K562 (cell line): ENCODE data around the gene KIFAP3. TPM values are rescaled to one million over a fixed set of nuclear protein-coding genes. Genes with fewer than 3 reads are reported as not detected.

Source experiments
- ATF1 ChIP-seq, 2 experiments: fragments of 450-650 bp in 1 of 2; IDR thresholded peaks; 2 replicates each; pipeline ENCODE4 v1.6.1; 2016; ENCODE audit warnings: missing compliant biosample characterization in 1 of 2, missing genetic modification characterization in 1 of 2
- ATF6 ChIP-seq: sonication (generic); formaldehyde crosslinking; IDR thresholded peaks from 2 replicates; pipeline ENCODE4 v1.4.0; 2020; ENCODE audit warnings: mild to moderate bottlenecking, missing genetic modification reagents
- CSDE1 ChIP-seq, 2 experiments: fragments of 450-650 bp; IDR thresholded peaks; 2 replicates each; pipeline ENCODE4 v1.6.1; 2016; ENCODE audit warnings: mild to moderate bottlenecking in 1 of 2
- E4F1 ChIP-seq: fragments of 250-450 bp; sonication (Bioruptor Pico); IDR thresholded peaks from 2 replicates; pipeline ENCODE4 v1.5.0; 2021; ENCODE audit warnings: mild to moderate bottlenecking, borderline replicate concordance
- FOSL1 ChIP-seq: fragments of 200-800 bp; sonication (Bioruptor generic); conservative IDR thresholded peaks from 2 replicates; pipeline ENCODE4 v1.6.1; 2016; ENCODE audit warnings: missing genetic modification characterization, missing compliant biosample characterization
- PHB2 ChIP-seq: fragments of 450-650 bp; IDR thresholded peaks from 2 replicates; pipeline ENCODE4 v1.6.1; 2017; ENCODE audit warnings: low read depth
- RUNX1 ChIP-seq: sonication (generic); IDR thresholded peaks from 2 replicates; pipeline ENCODE4 v1.6.1; 2016; ENCODE audit warnings: antibody characterized with exemption, low read depth
- SIX5 ChIP-seq, 2 experiments: IDR thresholded peaks; 2 replicates each; pipeline ENCODE4 v1.6.1; 2011; ENCODE audit warnings: low read length in 2 of 2, borderline replicate concordance in 1 of 2, low read depth in 1 of 2, mild to moderate bottlenecking in 1 of 2, moderate library complexity in 1 of 2; ENCODE audit not compliant: insufficient read depth in 1 of 2
- ZBTB17 ChIP-seq: fragments of 450-650 bp; formaldehyde crosslinking; IDR thresholded peaks from 2 replicates; pipeline ENCODE4 v1.4.0; 2020; ENCODE audit warnings: mild to moderate bottlenecking
- ZBTB26 ChIP-seq: fragments of 450-650 bp; formaldehyde crosslinking; IDR thresholded peaks from 2 replicates; pipeline ENCODE4 v1.4.0; 2022; ENCODE audit warnings: missing genetic modification characterization
- ZNF407 ChIP-seq: fragments of 450-650 bp; IDR thresholded peaks from 2 replicates; pipeline ENCODE4 v1.6.1; 2016; ENCODE audit warnings: low read depth
- ZNF584 ChIP-seq: fragments of 200-800 bp; sonication (Bioruptor generic); IDR thresholded peaks from 2 replicates; pipeline ENCODE4 v1.6.1; 2016; ENCODE audit warnings: low read depth, mild to moderate bottlenecking, missing genetic modification characterization, missing compliant biosample characterization
- polyA plus RNA-seq, 8 experiments: library from polyadenylated mRNA; depleted of rRNA in 4 of 8; stranded (reverse) in 5 of 8; unstranded in 3 of 8; fragments of >200 nt; fragmentation: Nextera tagmentation in 2 of 8; fragmentation: Illumina TruSeq in 1 of 8; extraction: Ambion mirVana in 2 of 8; extraction: Trizol in 1 of 8; gene quantifications; 2 replicates each; pipeline versions ENCODE4 v1.2.1 to v1.2.3, GENCODE V29; 2011 to 2014; ENCODE audit warnings: inconsistent platforms in 1 of 8, missing spikeins in 1 of 8
- total RNA-seq, 7 experiments: library from RNA; depleted of rRNA in 6 of 7; stranded (reverse); fragments of >200 nt in 6 of 7; fragmentation: Illumina TruSeq in 2 of 7; extraction: Trizol in 2 of 7; gene quantifications; 2 replicates each; pipeline versions ENCODE4 v1.2.1 to v1.2.3, GENCODE V29; 2011 to 2021; ENCODE audit warnings: low replicate concordance in 1 of 7

KIFAP3 gene
- total and polyA plus RNA-seq, 9 of the 15 experiments (the other 6 are each of a cell fraction or from before 2014, with no cell fraction given): 8.8 to 17.5 (median 11.8) TPM

- TF ChIP-seq PHB2 (no peak), ATF6 (peak; percentile 83), ZBTB17 (CRISPR knock-in tag) (peak; percentile 80), ATF1 (CRISPR knock-in tag; IDR thresholded peaks at IDR 0.05) (no peak; the same call in 1 of the 2 replicates), ATF1 (tag; IDR thresholded peaks at IDR 0.05) (peak; percentile 99), ZBTB26 (CRISPR knock-in tag) (no peak), SIX5 (IDR thresholded peaks at IDR 0.05; ENCODE audit: borderline replicate concordance in 1 of 2, insufficient read depth in 1 of 2, low read depth in 1 of 2, low read length in 2 of 2) (peak; percentile 79 to 84), CSDE1 (IDR thresholded peaks at IDR 0.05) (peak in 1 of 2 experiments; percentile 99; a peak in 2 of 4 replicates), RUNX1 (0 out of 2 replicates have a peak, but pooled peaks have one; percentile 68), FOSL1 (tag) (peak; percentile 73), E4F1 (CRISPR knock-in tag) (peak; percentile 51; the same call in 1 of the 2 replicates), ZNF584 (peak; percentile 96), ZNF407 (peak; percentile 82)
These were observed 180.7 kb downstream of the KIFAP3 start, which contains the start of gene SCYL3 (continued) for GRCh38 chr1:169893645-169894423.
